NAMALWA (cell line): ENCODE data around the gene PARPBP.
"Not testable (repeated sequence)": the region's sequence is repeated elsewhere in the genome, so short reads cannot be mapped to it uniquely, and the experiment has no call there.

Experiments used
- DNase-seq: peaks from one replicate; pipeline ENCODE4 v3.0.0-alpha.2; 2015; ENCODE audit warnings: low spot score

The PARPBP gene, protein sequence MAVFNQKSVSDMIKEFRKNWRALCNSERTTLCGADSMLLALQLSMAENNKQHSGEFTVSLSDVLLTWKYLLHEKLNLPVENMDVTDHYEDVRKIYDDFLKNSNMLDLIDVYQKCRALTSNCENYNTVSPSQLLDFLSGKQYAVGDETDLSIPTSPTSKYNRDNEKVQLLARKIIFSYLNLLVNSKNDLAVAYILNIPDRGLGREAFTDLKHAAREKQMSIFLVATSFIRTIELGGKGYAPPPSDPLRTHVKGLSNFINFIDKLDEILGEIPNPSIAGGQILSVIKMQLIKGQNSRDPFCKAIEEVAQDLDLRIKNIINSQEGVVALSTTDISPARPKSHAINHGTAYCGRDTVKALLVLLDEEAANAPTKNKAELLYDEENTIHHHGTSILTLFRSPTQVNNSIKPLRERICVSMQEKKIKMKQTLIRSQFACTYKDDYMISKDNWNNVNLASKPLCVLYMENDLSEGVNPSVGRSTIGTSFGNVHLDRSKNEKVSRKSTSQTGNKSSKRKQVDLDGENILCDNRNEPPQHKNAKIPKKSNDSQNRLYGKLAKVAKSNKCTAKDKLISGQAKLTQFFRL

DNA sequence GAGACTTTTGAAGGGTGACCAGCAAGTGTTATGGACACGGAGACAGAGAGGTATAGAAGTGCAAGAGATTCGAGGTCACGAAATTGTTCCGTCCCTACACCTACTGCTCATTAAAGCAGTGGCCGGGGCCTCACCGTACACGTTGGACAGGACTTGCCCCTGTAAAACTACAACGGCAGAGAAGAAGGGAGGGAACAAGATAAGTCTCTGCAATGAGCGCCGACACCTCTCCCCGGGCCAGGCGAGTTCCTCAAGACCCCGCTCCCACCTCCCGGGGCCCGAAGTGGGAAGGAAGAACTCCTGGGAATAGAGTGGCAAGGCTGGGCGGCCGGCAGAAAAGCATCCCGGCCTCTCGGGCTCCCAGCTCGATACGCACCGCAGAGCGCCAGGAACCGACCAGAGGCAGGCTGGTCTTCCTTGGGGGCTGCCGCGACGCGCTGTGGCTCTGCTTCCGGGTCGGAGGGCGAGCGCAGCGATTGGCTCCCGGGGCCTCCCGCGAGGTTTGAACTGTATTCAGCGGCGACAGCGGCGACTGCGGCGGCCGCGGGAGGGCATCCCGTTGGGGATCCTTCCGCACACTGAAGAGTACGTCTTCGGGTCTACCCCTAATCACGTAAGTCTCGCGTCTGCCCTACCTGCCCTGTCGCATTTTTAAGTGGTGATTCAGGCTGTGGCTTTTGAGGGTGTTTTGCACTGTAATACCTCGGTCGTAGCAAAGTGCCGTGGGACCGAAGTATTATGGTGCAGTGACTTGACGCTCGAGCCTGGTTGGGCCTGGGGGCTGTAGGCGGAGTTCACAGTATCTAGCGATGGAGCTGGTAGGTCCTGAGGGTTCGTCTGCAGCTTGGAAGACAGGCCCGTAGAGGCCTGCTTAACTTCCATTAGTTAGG lies at the start of gene PARPBP, which contains the start of gene NUP37:
Gene PARPBP (plus strand): TSS at position 510 of the 890 bp plus-strand sequence. CDS start 3,706 bp downstream, outside the sequence.
Gene NUP37 (minus strand): TSS at position 441 of the 890 bp plus-strand sequence. CDS start 1,596 bp downstream, outside the sequence.
- peak; percentile 93 for DNase-seq

DNA sequence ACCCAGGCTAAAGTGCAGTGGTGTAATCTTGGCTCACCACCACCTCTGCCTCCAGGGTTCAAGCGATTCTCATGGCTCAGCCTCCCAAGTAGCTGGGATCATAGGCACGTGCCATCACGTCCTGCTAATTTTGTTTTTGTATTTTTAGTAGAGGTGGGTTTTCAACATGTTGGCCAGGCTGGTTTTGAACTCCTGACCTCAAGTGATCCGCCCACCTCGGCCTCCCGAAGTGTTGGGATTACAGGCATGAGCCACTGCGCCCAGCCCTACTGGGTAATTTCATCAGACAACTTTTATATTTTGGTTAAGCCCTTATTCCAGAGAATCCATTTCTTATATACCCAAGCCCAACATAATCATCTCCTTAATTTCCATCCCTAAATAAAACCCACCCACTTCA lies 47.9 kb upstream of the PARPBP start:
- not testable (repeated sequence) for DNase-seq

DNA sequence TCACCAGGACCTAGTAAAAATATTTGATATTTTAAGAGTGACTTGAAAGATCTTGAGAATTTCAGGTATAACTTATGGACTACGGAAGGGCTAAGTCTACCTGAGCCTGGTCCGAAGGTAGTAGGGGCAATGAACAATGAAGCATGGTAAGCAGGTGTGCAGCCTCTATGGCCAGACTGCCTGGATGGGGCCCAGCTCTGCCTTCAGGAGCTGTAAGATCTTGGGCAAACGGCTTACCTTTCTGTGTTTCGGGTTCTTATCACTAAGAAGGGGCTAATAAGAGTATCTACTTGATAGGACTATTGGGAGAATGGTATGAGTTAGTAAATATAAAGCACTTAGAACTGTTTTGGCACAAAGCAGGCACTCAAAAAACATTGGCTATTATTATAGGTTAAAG lies 39.1 kb upstream of the PARPBP start:
- DNase-seq: no peak

DNA sequence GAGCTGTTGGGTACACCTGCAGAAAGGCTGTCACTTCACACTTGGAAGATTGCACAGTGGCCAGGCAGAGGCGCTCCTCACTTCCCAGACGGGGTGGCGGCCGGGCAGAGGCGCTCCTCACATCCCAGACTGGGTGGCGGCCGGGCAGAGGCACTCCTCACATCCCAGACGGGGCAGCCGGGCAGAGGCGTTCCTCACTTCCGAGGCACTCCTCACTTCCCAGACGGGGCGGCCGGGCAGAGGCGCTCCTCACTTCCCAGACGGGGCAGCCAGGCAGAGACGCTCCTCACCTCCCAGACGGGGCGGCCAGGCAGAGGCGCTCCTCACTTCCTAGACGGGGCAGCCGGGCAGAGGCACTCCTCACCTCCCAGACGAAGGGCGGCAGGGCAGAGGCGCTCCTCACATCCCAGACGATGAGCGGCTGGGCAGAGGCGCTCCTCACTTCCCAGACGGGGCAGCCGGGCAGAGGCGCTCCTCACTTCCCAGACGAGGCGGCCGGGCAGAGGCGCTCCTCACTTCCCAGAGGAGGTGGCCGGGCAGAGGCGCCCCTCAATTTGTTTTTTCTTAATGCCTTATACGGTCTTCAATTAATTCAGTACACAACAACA lies 30.7 kb upstream of the PARPBP start:
- DNase-seq: not testable (repeated sequence)

DNA sequence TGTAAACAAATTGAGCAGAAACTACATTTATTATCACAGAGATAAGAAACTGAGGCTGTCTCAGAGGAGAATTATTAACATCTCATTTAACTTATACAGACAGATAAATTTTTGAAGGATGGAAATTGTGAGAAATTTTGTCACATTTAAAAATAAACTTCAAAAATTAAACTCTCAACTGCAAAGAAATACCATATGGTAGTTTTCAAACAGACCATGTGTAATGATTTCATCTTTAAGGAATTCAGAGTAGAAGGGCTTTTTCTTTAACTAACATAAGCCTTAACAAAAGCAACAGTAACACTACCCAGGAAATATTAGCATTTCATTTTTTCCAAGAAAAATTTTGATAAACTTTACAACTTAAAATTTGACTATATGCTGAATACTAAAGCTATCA lies 26.7 kb upstream of the PARPBP start:
- DNase-seq: no peak

DNA sequence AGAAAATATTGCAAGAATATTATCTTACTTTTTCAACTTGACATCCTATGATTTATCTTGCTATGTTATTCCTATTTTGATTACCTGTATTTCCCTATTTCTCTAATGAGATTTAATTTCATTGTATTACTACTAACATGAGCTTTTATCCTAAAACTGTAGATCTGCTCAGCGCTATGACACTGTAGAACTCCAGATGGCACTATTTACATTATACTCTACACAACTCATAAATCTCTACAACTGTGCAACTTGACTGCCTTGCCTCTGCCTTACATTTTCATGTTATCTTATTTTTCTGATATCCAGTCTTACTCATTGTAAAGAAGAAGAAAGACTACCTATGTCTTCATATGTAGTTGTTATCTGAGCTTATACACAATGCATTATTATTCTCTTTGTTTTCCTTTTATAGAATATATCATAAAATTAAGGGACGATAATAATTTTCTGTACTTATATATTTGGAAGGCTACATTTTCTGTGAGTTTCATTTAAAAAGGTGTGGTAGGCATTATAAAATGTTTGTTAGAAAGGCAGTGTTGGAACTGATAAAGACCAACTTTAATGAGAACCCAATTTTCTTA lies 24.2 kb upstream of the PARPBP start:
- DNase-seq: peak; percentile 54

DNA sequence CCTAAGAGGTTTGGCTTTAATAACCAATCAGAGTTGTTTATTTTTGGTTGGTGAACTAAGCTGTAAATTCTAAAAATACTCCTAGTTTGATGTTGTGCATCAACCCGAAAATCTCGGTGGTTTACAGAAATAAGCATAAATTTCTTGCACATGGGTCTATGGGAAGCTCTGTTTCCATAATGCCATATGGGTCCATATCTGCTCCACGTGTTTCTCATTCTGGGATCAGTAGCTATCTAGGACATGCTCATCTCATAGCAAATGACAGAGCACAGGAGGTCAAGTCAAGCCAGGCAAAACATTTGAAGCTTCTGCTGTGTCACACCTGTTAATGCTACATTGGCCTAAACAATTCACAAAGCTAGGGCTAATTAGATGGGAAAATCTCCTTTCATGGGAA lies 23.1 kb upstream of the PARPBP start:
- no peak for DNase-seq

DNA sequence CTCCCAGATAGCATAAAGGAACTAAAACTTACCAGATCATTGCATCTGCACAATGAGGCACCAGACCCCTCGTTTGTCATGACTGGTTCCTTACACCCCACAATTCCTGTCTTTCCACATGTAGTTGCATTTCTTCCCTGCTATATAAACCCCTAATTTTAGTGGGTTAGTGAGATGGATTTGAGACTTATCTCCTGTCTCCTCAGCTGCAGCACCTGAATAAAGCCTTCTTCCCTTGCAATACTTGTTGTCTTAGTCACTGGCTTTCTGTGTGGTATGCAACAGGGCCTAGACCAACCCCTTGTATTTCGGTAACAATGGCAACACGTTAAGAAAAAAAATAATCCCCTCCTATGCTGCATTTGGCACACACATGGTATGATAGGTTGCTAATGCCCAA lies 13.1 kb upstream of the PARPBP start:
- DNase-seq: no peak

DNA sequence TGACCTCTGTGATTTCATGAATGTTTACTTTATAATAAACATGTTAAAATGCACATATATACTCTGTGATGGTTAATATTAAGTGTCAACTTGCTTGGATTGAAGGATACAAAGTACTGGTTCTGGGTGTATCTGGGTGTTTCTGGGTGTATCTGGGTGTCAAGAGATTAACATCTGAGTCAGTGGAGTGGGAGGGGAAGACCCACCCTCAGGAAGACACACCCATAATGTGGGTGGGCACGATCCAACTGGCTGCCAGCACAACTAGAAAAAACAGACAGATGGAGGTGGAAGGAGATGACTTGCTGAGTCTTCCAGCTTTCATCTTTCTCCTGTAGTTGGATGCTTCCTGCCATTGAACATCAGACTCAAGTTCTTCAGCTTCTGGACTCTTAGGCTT lies 12.0 kb upstream of the PARPBP start:
- no peak for DNase-seq

DNA sequence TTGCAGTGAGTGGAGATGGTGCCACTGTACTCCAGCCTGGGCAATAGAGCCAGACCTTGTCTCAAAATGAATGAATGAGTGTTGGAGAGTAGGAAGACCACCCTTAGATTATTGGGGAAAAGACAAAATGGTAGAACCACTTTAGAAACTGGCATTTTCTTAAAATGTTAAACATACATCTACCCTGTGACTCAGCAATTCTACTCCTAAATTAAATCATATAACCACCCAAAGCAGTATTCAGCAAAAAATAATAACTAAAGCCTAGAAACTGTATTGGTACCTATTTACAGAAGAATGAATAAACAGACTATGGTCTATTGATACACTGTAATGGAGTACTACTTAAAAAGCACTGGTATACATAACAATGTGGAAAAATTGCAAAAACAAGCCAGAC lies 9.2 kb upstream of the PARPBP start:
- no peak for DNase-seq

DNA sequence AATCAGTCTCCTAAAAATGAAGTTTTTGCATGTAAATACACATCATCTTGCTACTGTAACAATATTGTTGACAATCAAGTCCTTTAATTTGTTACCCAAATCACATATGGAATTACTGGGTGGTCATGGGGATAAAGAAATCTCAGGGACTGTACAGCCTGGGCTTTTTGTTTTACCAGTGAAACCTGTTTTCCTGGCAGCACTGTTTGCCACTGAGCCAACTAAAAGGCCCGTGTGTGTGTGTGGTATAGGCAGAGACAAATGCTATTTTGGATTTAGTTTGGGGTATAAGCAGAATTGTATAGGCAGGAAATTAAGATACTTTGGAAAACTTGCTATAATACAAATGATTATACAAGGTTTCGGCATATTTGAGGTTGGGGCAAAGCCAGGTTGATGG lies 5.8 kb upstream of the PARPBP start:
- DNase-seq: no peak

DNA sequence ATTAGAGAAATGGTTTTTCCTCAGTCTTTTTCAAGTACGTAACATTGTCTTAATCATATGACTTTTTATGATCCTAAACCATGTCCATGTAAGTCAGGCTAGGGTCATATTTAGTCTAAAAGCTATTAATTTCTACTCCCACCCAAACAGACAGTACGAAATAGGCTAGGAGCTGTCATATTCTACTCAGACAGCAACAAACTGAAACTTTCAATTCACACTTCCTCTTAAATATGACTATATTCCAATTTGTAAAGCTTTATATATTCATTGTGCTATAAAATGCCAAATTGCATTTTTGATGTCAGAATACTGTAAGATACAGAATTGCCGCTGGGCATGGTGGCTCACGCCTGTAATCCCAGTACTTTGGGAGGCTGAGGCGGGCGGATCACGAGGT lies 3.6 kb upstream of the PARPBP start:
- DNase-seq: no peak

DNA sequence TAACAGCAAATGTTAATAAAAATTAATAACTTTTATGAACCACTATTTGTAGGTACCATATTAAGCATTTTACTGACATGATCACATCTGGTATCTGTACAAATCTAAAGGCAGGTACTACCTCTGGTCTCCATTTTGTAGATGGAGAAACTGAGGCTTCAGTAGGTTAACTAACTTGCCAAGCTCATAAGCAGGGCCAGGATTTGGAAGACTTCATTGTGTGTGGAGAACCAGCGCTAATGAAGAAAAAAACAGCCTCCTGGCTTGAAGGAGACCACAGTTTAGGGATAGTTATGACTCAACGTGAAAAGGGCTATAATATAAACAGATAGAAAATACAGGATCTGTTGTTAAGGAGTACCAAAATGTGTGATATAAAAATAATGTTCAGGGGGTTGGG lies 1.1 kb upstream of the PARPBP start:
- DNase-seq: no peak

DNA sequence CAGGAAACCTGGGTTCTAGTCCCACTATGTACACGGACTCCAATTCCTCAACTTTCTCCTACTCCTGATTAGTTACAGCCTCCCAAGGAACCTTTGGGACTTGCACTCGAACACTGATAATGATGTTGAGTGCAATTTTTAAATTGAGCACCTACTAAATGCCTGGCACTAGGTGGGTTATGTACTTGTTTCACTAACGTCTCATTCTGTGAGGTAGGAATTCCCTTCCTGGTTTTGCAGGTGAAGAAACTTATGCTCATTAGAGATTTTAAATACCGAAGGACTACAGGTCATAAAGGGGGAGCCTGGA lies 536 bp downstream of the PARPBP start:
- DNase-seq: no peak

DNA sequence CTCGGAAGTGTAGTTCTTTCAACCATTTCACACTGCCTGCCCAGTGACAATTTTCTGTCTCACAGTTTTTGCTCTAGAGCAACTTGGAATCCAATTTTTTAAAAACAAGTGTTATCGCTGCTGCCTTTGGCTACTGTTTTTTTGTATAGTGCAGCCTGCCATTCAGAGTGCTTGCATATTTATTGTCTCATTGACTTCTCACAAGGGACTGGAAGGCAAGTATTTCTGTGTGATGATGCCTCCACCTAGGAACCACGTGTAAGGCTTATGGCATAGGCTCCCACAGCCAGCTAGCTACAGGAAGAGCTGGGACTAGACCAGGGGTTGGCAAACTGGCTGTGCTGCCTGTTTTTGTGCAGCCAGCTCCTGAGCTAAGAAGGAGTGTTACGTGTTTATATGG lies 903 bp downstream of the PARPBP start:
- peak; percentile 63 for DNase-seq

DNA sequence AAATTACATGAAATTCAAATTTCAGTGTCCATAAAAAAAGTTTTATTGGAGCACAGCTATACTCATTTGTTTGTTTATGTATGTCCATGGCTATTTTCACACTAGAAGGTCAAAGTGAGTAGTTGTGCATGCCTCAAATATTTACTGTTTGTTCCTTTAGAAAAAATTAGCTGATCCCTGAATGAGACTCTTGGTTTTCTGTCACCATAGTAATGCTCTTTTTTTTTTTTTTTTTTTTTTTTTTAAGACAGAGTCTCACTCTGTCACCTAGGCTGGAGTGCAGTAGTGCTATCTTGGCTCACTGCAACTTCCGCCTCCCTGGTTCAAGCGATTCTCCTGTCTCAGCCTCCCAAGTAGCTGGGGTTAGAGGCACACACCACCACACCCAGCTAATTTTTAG lies 1.3 kb downstream of the PARPBP start:
- not testable (repeated sequence) for DNase-seq

DNA sequence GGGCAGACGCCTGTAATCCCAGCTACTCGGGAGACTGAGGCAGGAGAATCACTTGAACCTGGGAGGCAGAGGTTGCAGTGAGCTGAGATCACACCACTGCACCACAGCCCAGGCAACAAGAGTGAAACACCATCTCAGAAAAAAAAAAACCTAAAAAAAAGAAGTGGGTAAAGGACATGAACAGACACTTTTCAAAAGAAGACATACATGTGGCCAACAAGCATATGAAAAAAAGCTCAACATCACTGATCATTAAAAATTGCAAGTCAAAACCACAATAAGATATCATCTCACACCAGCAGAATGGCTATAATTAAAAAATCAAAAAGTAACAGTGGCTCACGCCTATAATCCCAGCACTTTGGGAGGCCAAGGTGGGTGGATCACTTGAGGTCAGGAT lies 10.7 kb downstream of the PARPBP start:
- DNase-seq: not testable (repeated sequence)

DNA sequence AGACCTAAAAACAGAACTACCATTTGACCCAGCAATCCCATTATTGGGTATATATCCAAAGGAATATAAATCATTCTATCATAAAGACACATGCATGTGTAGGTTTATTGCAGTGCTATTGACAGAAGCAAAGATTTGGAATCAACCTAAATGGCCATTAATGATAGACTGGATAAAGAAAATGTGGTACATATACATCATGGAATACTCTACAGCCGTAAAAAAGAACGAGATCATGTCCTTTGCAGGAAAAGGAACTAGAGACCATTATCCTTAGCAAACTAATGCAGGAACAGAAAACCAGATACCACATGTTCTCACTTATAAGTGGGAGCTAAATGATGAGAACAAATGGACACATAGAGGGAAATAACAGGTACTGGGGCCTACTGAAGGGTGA lies 11.5 kb downstream of the PARPBP start:
- not testable (repeated sequence) for DNase-seq

DNA sequence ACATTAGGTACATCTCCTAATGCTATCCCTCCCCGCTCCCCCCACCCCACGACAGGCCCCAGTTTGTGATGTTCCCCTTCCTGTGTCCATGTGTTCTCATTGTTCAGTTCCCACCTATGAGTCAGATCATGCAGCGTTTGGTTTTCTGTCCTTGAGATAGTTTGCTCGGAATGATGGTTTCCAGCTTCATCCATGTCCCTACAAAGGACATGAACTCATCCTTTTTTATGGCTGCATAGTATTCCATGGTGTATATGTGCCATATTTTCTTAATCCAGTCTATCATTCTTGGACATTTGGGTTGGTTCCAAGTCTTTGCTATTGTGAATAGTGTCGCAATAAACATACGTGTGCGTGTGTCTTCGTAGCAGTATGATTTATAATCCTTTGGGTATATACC lies 17.6 kb downstream of the PARPBP start:
- not testable (repeated sequence) for DNase-seq

DNA sequence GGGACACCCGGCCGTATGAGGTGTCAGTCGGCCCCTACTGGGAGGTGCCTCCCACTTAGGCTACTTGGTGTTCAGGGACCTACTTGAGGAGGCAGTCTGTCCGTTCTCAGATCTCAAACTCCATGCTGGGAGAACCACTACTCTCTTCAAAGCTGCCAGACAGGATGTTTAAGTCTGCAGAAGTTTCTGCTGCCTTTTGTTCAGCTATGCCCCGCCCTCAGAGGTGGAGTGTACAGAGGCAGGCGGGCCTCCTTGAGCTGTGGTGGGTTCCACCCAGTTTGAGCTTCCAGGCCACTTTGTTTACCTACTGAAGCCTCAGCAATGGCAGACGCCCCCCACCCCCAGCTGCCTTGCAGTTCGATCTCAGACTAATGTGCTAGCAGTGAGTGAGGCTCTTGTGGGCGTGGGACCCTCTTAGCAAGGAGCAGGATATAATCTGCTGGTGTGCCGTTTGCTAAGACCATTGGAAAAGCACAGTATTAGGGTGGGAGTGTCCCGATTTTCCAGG lies 22.9 kb downstream of the PARPBP start:
- not testable (repeated sequence) for DNase-seq

DNA sequence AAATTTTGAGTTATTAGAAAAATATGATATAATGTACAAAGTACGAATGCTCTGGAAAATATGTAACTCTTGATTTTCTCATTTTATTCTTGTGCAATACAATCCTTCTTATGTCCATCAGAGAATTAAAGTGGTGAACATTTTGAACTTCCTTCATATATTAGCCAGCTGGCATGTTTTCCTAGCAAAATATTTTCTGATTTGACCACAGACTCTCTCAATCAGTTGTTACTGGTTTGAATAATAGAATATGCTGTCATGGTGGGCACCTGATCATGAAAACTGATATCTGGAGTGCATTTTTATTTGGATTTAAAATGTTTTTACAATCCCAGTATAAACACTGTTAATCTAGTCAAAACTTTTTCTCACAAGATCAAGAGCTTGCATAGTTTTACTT lies 24.2 kb downstream of the PARPBP start:
- DNase-seq: no peak
